ENCODE results near the gene DACH1.

DNA sequence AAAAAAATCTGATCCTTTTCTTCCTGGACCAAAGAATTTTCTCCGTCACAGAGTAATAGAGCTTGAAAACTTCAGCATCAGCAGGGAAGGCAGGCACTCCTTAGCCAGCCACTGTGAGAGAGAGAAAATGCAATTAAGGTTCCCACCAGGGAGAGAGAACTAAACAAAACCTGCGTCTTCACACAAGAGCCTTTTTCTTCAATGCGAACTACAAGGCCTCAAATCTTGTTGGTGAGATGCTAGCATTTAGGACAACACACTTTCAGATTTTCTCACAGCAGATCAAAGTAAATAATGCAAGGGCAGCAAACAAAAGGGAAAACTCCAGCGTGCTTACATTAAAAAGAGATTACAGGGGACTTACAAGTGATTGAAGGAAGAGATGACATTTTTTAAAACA lies 80.1 kb downstream of the DACH1 start:
- TF ChIP-seq CSDC2 (CRISPR knock-in tag; IDR thresholded peaks at IDR 0.05), result no peak
- no peak for TF ChIP-seq OSR1 (CRISPR knock-in tag; IDR thresholded peaks at IDR 0.05)

Measured in SK-N-SH treated with all-trans-retinoic acid at 6 μM for 48 hours (cell line).